H9 (cell line): ENCODE results near the gene FAM229B. TPM values are rescaled to one million over a fixed set of nuclear protein-coding genes. Genes with fewer than 3 reads are reported as not detected.
A peak's percentile ranks its signal among the peaks of the same experiment; 100 is the strongest.

Experiments
- DNase-seq: peaks from one replicate; pipeline ENCODE4 v3.0.0-alpha.2; 2017
- H2AFZ ChIP-seq: one replicate; pipeline ENCODE4 v1.6.1; 2013; ENCODE audit warnings: mild to moderate bottlenecking, low read length, control low read depth, moderate library complexity
- H2AK5ac ChIP-seq: 2 replicates; pipeline ENCODE4 v1.6.1; 2013; ENCODE audit warnings: low read length, control low read depth, mixed read lengths; ENCODE audit not compliant: insufficient read length
- H2BK120ac ChIP-seq: one replicate; pipeline ENCODE4 v1.6.1; 2013; ENCODE audit warnings: low read depth, mild to moderate bottlenecking, low read length, control low read depth, inconsistent platforms; ENCODE audit not compliant: poor library complexity, severe bottlenecking
- H2BK12ac ChIP-seq: 2 replicates; pipeline ENCODE4 v1.6.1; 2013; ENCODE audit warnings: low read length, control low read depth, mixed read lengths, low read depth; ENCODE audit not compliant: insufficient read length
- H2BK15ac ChIP-seq: 2 replicates; pipeline ENCODE4 v1.6.1; 2013; ENCODE audit warnings: low read depth, low read length, control low read depth
- H2BK20ac ChIP-seq: one replicate; pipeline ENCODE4 v1.6.1; 2013; ENCODE audit warnings: low read depth, mild to moderate bottlenecking, low read length, control low read depth, inconsistent platforms; ENCODE audit not compliant: poor library complexity, severe bottlenecking
- H2BK5ac ChIP-seq: 2 replicates; pipeline ENCODE4 v1.6.1; 2013; ENCODE audit warnings: low read length, control low read depth, mixed read lengths; ENCODE audit not compliant: insufficient read length
- H3K14ac ChIP-seq: 2 replicates; pipeline ENCODE4 v1.6.1; 2013; ENCODE audit warnings: low read length, control low read depth; ENCODE audit not compliant: insufficient read depth
- H3K18ac ChIP-seq: 2 replicates; pipeline ENCODE4 v1.6.1; 2013; ENCODE audit warnings: low read depth, mild to moderate bottlenecking, mixed read lengths, low read length, control low read depth; ENCODE audit not compliant: insufficient read length
- H3K23ac ChIP-seq: 2 replicates; pipeline ENCODE4 v1.6.1; 2013; ENCODE audit warnings: low read length, control low read depth, mixed read lengths, low read depth; ENCODE audit not compliant: insufficient read length
- H3K23me2 ChIP-seq: 2 replicates; pipeline ENCODE4 v1.6.1; 2013; ENCODE audit warnings: low read depth, mild to moderate bottlenecking, mixed read lengths, low read length, control low read depth; ENCODE audit not compliant: insufficient read length, poor library complexity, severe bottlenecking
- H3K27ac ChIP-seq: 2 replicates; pipeline ENCODE4 v1.5.1; 2013; ENCODE audit warnings: low read length, control low read depth, mixed read lengths, low read depth; ENCODE audit not compliant: insufficient read length
- H3K27me3 ChIP-seq: 2 replicates; pipeline ENCODE4 v1.6.1; 2013; ENCODE audit warnings: low read length, control low read depth, inconsistent platforms; ENCODE audit not compliant: insufficient read depth
- H3K4ac ChIP-seq: 2 replicates; pipeline ENCODE4 v1.6.1; 2013; ENCODE audit warnings: low read depth, mild to moderate bottlenecking, control low read depth, inconsistent platforms, low read length, moderate library complexity
- H3K4me1 ChIP-seq: 2 replicates; pipeline ENCODE4 v1.6.1; 2013; ENCODE audit warnings: low read length, control low read depth, inconsistent platforms; ENCODE audit not compliant: insufficient read depth
- H3K4me2 ChIP-seq: 2 replicates; pipeline ENCODE4 v1.6.1; 2013; ENCODE audit warnings: low read length, control low read depth, mixed read lengths; ENCODE audit not compliant: insufficient read length, insufficient read depth
- H3K56ac ChIP-seq: 2 replicates; pipeline ENCODE4 v1.6.1; 2013; ENCODE audit warnings: low read depth, mild to moderate bottlenecking, mixed read lengths, low read length, control low read depth; ENCODE audit not compliant: insufficient read length
- H3K79me1 ChIP-seq: 2 replicates; pipeline ENCODE4 v1.6.1; 2013; ENCODE audit warnings: low read depth, mild to moderate bottlenecking, moderate library complexity, low read length, control low read depth, inconsistent platforms; ENCODE audit not compliant: insufficient read depth, poor library complexity, severe bottlenecking
- H3K79me2 ChIP-seq: 2 replicates; pipeline ENCODE4 v1.6.1; 2013; ENCODE audit warnings: low read length, control low read depth, inconsistent platforms; ENCODE audit not compliant: insufficient read depth
- H3K9ac ChIP-seq: 2 replicates; pipeline ENCODE4 v1.6.1; 2013; ENCODE audit warnings: low read length, control low read depth, mixed read lengths; ENCODE audit not compliant: insufficient read length; ENCODE audit errors: extremely low read depth
- H3K9me3 ChIP-seq: one replicate; pipeline ENCODE4 v1.6.1; 2013; ENCODE audit warnings: low read depth, low read length, inconsistent platforms; ENCODE audit not compliant: control insufficient read depth
- H3T11ph ChIP-seq: one replicate; pipeline ENCODE4 v1.6.1; 2013; ENCODE audit warnings: mild to moderate bottlenecking, low read length, control low read depth, inconsistent platforms
- H4K20me1 ChIP-seq: one replicate; pipeline ENCODE4 v1.6.1; 2013; ENCODE audit not compliant: control insufficient read depth, insufficient read length, insufficient read depth
- H4K5ac ChIP-seq: 2 replicates; pipeline ENCODE4 v1.6.1; 2013; ENCODE audit warnings: low read depth, mild to moderate bottlenecking, mixed read lengths, low read length, control low read depth; ENCODE audit not compliant: insufficient read length
- H4K8ac ChIP-seq: replicated peaks from 2 replicates; pipeline ENCODE4 v1.6.1; 2013; ENCODE audit warnings: low read length, control low read depth, mixed read lengths, low read depth; ENCODE audit not compliant: insufficient read length
- H4K91ac ChIP-seq: 2 replicates; pipeline ENCODE4 v1.6.1; 2013; ENCODE audit warnings: low read depth, mild to moderate bottlenecking, moderate library complexity, mixed read lengths, low read length, control low read depth; ENCODE audit not compliant: insufficient read length
- H3K27ac Mint-ChIP-seq, 3 experiments: 2 replicates in 2 of 3; 3 replicates in 1 of 3; pipeline ENCODE4 v1.8.0; 2020 to 2021; ENCODE audit warnings: mixed read lengths in 3 of 3, mild to moderate bottlenecking in 1 of 3, moderate library complexity in 1 of 3
- H3K27me3 Mint-ChIP-seq: 2 replicates; pipeline ENCODE4 v1.8.0; 2021; ENCODE audit warnings: low read depth, mild to moderate bottlenecking, moderate library complexity, mixed read lengths
- H3K36me3 Mint-ChIP-seq, 3 experiments: 2 replicates in 2 of 3; 3 replicates in 1 of 3; pipeline ENCODE4 v1.8.0; 2020 to 2021; ENCODE audit warnings: low read depth in 3 of 3, mixed read lengths in 3 of 3; ENCODE audit not compliant: insufficient read depth in 1 of 3
- H3K4me1 Mint-ChIP-seq, 2 experiments: 2 replicates each; pipeline ENCODE4 v1.8.0; 2020; ENCODE audit warnings: mixed read lengths in 2 of 2
- H3K4me3 Mint-ChIP-seq, 2 experiments: 2 replicates in 1 of 2; 3 replicates in 1 of 2; pipeline ENCODE4 v1.8.0; 2020 to 2021; ENCODE audit warnings: mild to moderate bottlenecking in 2 of 2, mixed read lengths in 2 of 2, moderate library complexity in 1 of 2
- H3K9me3 Mint-ChIP-seq, 2 experiments: 2 replicates in 1 of 2; 3 replicates in 1 of 2; pipeline ENCODE4 v1.8.0; 2020; ENCODE audit warnings: mild to moderate bottlenecking in 2 of 2, mixed read lengths in 2 of 2, moderate library complexity in 1 of 2
- CTCF ChIP-seq: fragments of 200-600 bp; sonication (generic); conservative IDR thresholded peaks from 3 replicates; pipeline ENCODE4 v1.8.0; 2021; ENCODE audit warnings: antibody characterized with exemption, mild to moderate bottlenecking
- WGBS: extraction: QIAGEN DNeasy Blood & Tissue Kit; methylation state at CpG from one replicate; pipeline ENCODE4 v1.1.7; 2013; ENCODE audit warnings: missing lambda C conversion rate, low lambda C conversion rate, mixed read lengths; ENCODE audit not compliant: insufficient read length; ENCODE audit errors: extremely low coverage; 5-methylcytosine and 5-hydroxymethylcytosine counted together
- total RNA-seq: library from RNA; stranded (reverse); gene quantifications from 2 replicates; pipeline ENCODE4 v1.2.1, GENCODE V29; 2021

Gene FAM229B
- total RNA-seq, 1 experiment from 2014 or later = 8.2 TPM

GRCh38 chr6:112141707-112142106, 54.3 kb downstream of the FAM229B start:
- Histone ChIP-seq H2BK5ac (no peak overlapping the region), H2AFZ (no peak overlapping the region), H3K4me1 (no peaks in the 10 kb centered on the region), H2BK20ac (no peak overlapping the region), H2BK12ac (no peak overlapping the region), H3T11ph (no peak overlapping the region), H3K23me2 (no peaks in the 10 kb centered on the region), H3K18ac (no peak overlapping the region), H3K56ac (no peak overlapping the region), H4K91ac (no peak overlapping the region), H3K23ac (no peak overlapping the region), H3K14ac (no peak overlapping the region), H3K79me1 (no peaks in the 10 kb centered on the region), H2BK120ac (no peak overlapping the region), H4K20me1 (no peaks in the 10 kb centered on the region), H3K9ac (no peak overlapping the region), H3K4ac (no peak overlapping the region), H2AK5ac (no peak overlapping the region), H4K8ac (no peak overlapping the region), H3K27ac (no peak overlapping the region), H4K5ac (no peak overlapping the region), H3K9me3 (no peaks in the 10 kb centered on the region), H2BK15ac (no peak overlapping the region), H3K79me2 (no peaks in the 10 kb centered on the region), H3K4me2 (no peak overlapping the region), H3K27me3 (no peaks in the 10 kb centered on the region)
- WGBS = no CpG with 5 or more reads among the region's 2 CpGs
- Mint-ChIP-seq H3K36me3 (no peaks in the 10 kb centered on the region), H3K27me3 (no peaks in the 10 kb centered on the region), H3K27ac (peak overlapping the region in 1 of 3 experiments; percentile 40; a peak in 1 of 7 replicates), H3K4me3 (no peak overlapping the region), H3K9me3 (no peaks in the 10 kb centered on the region), H3K4me1 (0 out of 4 replicates have a peak, but pooled peaks cover 0 to 4% of the 10 kb centered on the region in 2 experiments)
- no peak for DNase-seq
- no peak for TF ChIP-seq CTCF
